HUES64 (cell line): ENCODE measurements around the gene EHD2. TPM values are rescaled to one million over a fixed set of nuclear protein-coding genes. Genes with fewer than 3 reads are reported as not detected.
"Not testable (repeated sequence)": the region's sequence is repeated elsewhere in the genome, so short reads cannot be mapped to it uniquely, and the experiment has no call there.

Experiments
- H3K27ac ChIP-seq: 2 replicates; pipeline ENCODE4 v1.7.0; 2013; ENCODE audit warnings: low read depth, low read length, inconsistent platforms
- H3K27me3 ChIP-seq: 2 replicates; pipeline ENCODE4 v1.6.1; 2013; ENCODE audit warnings: mild to moderate bottlenecking, low read length; ENCODE audit not compliant: insufficient read depth
- H3K36me3 ChIP-seq: 2 replicates; pipeline ENCODE4 v1.6.1; 2013; ENCODE audit warnings: mild to moderate bottlenecking, low read length; ENCODE audit not compliant: insufficient read depth
- H3K4me1 ChIP-seq: 2 replicates; pipeline ENCODE4 v1.6.1; 2013; ENCODE audit warnings: mild to moderate bottlenecking, low read length, moderate library complexity; ENCODE audit not compliant: insufficient read depth
- H3K4me3 ChIP-seq: 2 replicates; pipeline ENCODE4 v1.5.1; 2013; ENCODE audit warnings: mild to moderate bottlenecking, low read length, moderate library complexity
- H3K9ac ChIP-seq: 2 replicates; pipeline ENCODE4 v1.6.1; 2013; ENCODE audit warnings: mild to moderate bottlenecking, low read depth, low read length
- H3K9me3 ChIP-seq: 2 replicates; pipeline ENCODE4 v1.6.1; 2013; ENCODE audit warnings: low read depth, low read length; ENCODE audit not compliant: insufficient read depth
- WGBS: fragments of 150-250, 120-280 bp; methylation state at CpG from one replicate; pipeline ENCODE4 v1.1.7; 2013; ENCODE audit warnings: missing lambda C conversion rate; 5-methylcytosine and 5-hydroxymethylcytosine counted together
- polyA plus RNA-seq, 2 experiments: library from polyadenylated mRNA; stranded (reverse); fragments of 50-300 nt; gene quantifications; one replicate each; pipeline ENCODE4 v1.2.3, GENCODE V29; 2013

Gene EHD2, protein sequence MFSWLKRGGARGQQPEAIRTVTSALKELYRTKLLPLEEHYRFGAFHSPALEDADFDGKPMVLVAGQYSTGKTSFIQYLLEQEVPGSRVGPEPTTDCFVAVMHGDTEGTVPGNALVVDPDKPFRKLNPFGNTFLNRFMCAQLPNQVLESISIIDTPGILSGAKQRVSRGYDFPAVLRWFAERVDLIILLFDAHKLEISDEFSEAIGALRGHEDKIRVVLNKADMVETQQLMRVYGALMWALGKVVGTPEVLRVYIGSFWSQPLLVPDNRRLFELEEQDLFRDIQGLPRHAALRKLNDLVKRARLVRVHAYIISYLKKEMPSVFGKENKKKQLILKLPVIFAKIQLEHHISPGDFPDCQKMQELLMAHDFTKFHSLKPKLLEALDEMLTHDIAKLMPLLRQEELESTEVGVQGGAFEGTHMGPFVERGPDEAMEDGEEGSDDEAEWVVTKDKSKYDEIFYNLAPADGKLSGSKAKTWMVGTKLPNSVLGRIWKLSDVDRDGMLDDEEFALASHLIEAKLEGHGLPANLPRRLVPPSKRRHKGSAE
- polyA plus RNA-seq (2013, experiment 1 of 2): 7.1 TPM
- polyA plus RNA-seq (2013, experiment 2 of 2): 7.3 TPM

DNA sequence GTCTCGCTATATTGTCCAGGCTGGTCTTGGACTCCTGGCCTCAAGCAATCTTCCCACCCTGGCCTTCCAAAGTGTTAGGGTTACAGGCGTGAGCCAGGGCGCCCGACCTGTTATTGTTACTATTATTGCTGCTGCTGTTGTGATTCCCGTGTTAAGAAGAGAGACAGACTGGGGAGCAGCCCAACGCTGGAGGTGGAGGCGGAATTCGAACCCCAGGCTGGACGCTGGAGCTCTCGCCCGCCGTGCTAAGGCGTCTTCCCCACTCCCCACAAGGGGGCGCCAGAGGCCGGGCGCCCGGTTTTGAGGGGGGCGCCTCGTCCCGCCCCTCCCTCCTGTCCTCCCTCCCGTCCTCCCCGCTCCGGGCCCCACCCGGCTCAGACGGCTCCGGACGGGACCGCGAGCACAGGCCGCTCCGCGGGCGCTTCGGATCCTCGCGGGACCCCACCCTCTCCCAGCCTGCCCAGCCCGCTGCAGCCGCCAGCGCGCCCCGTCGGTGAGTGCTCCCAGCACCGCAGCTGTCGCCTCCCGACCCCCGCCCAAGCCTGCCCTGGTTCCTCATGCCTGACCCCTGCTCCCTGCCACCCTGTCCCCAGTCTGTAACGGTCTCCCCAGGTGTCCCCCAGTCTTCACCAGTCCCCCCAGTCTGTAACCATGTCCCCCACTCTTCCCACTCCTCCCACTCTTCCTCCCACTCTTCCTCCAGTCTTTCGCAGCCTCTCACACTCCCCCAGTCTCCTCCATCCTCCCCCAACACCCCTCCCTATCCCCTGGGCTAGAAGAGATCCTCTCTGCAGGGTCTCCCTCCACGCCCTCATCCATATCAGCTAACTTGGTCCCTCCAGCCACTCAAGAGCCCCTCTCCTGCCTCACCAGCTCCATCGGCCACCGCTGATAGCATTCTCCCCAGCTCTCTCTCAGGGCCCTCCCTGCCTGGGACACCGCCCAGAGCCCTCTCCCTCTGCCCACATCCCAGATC lies at the start of gene EHD2:
Gene EHD2, plus strand, starts transcription at position 377 of the 976 bp plus-strand sequence. CDS start 3,191 bp downstream, outside the sequence.
- H3K36me3 ChIP-seq: no peaks in the 10 kb centered on the region
- no peaks in the 10 kb centered on the region for H3K4me1 ChIP-seq
- H3K9ac ChIP-seq: no peak within 1 kb of the TSS
- no peaks in the 10 kb centered on the region for H3K27me3 ChIP-seq
- H3K4me3 ChIP-seq: peak within 1 kb of the TSS; percentile 61
- 9% methylated on average over 52 of the region's 52 CpGs for WGBS
- H3K9me3 ChIP-seq: no peaks in the 10 kb centered on the region
- no peak within 1 kb of the TSS for H3K27ac ChIP-seq

DNA sequence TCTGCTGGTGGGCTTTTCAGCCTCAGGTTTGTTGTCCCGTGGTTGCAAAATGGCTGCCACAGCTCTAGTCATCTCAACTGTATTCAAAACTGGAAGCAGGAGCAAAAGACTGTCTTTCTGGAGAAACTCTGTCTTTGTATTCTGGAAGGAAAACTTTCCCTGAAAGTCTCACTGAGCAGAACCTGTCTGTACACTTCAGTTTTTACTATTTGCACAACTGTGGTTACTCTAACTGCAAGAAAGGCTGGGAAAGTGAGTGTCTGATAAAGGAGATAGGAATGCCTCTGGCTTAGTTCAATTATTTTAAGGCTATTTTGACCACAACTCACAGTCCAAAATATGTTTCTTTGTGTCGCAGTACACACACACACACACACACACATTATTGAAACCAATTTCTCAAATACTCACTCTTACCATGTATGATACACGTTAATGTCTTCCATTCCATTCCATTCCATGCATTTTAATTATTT lies 49.7 kb upstream of the EHD2 start:
- Histone ChIP-seq H3K9me3 (no peaks in the 10 kb centered on the region), H3K4me3 (no peak overlapping the region), H3K27me3 (no peaks in the 10 kb centered on the region), H3K4me1 (no peaks in the 10 kb centered on the region), H3K36me3 (no peaks in the 10 kb centered on the region), H3K27ac (no peak overlapping the region), H3K9ac (no peak overlapping the region)
- WGBS: 92% methylated on average over 3 of the region's 3 CpGs

DNA sequence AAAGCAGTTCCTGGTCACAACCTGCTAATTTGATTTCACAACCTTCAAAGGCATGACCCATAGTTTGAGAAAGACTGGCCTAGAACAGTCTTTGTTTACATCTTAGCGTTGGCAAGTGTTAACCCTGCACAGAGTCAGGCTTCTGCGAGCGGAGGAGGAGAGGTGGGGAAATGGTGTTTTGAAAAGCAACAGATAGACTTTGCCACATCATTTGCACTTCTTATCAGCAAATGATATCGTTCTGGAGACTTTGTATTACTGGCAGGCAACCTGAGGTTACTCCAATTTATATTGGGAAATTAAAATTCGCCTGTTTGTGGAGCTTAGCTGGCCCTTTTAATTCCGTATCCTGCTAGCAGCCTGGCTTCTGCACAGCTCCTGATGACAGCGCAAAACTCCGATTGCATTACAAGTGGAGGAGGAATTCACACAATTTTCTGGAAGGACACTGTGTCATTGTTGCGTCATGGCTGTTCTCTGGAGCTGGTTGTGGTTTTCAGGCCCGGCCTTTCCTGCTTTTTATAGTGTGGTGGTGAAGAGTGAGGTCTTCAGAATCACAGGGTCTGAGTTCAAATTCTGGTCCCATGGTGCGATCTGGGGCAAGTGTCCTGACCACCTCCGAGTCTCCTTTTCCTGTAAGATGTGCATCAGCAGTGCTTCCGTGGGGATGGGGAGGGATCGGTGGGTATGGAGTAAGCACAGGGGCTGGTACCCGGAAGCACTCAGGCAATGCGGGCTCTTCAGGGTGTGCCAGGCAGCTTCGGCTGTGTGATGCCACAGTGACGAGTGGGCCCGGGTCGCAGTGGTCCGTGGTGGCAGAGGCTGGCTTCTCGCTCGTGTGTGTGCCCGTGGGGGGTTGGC lies 49.1 kb upstream of the EHD2 start:
- Histone ChIP-seq H3K36me3 (no peaks in the 10 kb centered on the region), H3K9ac (no peak overlapping the region), H3K4me3 (no peak overlapping the region), H3K4me1 (no peaks in the 10 kb centered on the region), H3K27me3 (no peaks in the 10 kb centered on the region), H3K9me3 (no peaks in the 10 kb centered on the region), H3K27ac (no peak overlapping the region)
- 93% methylated on average over 24 of the region's 24 CpGs for WGBS

DNA sequence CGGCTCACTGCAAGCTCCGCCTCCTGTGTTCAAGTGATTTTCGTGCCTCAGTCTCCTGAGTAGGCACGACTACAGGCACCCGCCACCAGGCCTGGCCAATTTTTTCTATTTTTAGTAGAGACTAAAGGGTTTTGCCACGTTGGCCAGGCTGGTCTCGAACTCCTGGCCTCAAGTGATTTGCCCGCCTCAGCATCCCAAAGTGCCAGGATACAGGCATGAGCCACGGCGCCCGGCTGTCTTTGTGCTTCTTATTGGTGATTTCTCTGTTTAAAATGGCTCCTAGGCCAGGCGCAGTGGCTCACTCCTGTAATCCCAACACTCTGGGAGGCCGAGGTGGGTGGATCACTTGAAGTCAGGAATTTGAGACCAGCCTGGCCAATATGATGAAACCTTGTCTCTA lies 44.7 kb upstream of the EHD2 start:
- H3K4me3 ChIP-seq, H3K36me3 ChIP-seq, H3K27me3 ChIP-seq, H3K27ac ChIP-seq, H3K4me1 ChIP-seq, H3K9me3 ChIP-seq, H3K9ac ChIP-seq: not testable (repeated sequence)
- 91% methylated on average over 13 of the region's 13 CpGs for WGBS

DNA sequence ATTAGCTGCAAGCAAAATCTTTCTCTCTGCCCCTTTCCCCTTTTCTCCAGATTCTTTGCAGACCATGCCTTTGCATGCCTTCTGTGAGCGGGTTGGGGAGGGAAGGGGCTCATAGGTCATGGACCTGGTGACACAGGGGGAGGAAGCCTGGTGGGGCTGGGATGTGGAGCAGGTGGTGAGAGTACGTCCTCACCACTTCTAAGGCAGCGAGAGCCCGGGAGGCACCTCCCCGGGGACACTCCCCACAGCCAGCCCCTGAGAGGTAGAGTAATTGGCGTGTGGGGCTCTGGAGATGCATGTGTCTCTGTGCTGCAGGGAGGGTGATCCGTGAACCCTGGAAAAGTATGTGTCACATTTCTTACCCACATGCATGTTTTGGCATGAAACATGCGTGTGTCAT lies 42.5 kb upstream of the EHD2 start:
- Histone ChIP-seq H3K36me3 (peaks cover 27% of the 10 kb centered on the region), H3K9ac (no peak overlapping the region), H3K27me3 (no peaks in the 10 kb centered on the region), H3K4me3 (no peak overlapping the region), H3K4me1 (no peaks in the 10 kb centered on the region), H3K27ac (no peak overlapping the region), H3K9me3 (no peaks in the 10 kb centered on the region)
- WGBS: 95% methylated on average over 8 of the region's 8 CpGs

DNA sequence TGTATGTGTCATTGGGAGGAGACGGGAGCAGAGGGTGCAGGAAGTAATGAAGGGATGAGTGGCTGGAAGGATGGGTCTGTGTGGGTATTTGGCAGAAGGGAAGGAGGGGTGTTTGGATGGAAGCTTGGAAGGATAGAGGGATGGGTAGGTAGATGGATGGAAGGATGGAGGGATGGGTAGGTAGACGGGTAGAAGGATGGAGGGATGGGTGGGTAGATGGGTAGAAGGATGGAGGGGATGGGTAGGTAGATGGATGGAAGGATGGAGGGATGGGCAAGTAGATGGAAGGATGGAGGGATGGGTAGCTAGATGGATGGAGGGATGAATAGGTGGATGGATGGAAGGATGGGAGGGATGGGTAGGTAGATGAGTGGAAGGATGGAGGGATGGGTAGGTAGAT lies 41.7 kb upstream of the EHD2 start:
- Histone ChIP-seq H3K9me3 (no peaks in the 10 kb centered on the region), H3K27ac (no peak overlapping the region), H3K36me3 (peaks cover 27% of the 10 kb centered on the region), H3K9ac (no peak overlapping the region), H3K4me3 (no peak overlapping the region), H3K4me1 (no peaks in the 10 kb centered on the region), H3K27me3 (no peaks in the 10 kb centered on the region)
- 90% methylated on average over 2 of the region's 2 CpGs for WGBS

DNA sequence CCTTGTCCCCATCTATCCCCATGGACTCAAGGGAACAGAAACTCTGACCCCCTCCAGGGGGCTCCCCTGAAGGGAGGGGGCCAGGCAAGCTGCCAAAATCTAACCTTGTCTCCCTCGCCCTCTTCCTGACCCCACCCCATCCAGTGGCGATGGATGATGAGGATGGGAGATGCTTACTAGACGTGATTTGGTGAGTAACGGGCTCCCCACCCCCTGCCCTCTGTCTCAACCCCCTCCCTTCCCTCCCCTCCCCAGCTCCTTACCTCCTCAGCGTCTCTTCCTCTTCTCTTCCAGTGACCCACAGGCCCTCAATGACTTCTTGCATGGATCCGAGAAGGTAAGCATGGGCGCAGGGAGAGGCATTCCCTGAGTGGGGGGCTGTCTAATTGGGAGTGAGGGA lies 39.8 kb upstream of the EHD2 start:
- H3K36me3 ChIP-seq: peaks cover 41% of the 10 kb centered on the region
- H3K27me3 ChIP-seq: no peaks in the 10 kb centered on the region
- no peak overlapping the region for H3K9ac ChIP-seq
- no peak overlapping the region for H3K4me3 ChIP-seq
- no peaks in the 10 kb centered on the region for H3K4me1 ChIP-seq
- H3K9me3 ChIP-seq: no peaks in the 10 kb centered on the region
- no peak overlapping the region for H3K27ac ChIP-seq
- 97% methylated on average over 3 of the region's 7 CpGs for WGBS

DNA sequence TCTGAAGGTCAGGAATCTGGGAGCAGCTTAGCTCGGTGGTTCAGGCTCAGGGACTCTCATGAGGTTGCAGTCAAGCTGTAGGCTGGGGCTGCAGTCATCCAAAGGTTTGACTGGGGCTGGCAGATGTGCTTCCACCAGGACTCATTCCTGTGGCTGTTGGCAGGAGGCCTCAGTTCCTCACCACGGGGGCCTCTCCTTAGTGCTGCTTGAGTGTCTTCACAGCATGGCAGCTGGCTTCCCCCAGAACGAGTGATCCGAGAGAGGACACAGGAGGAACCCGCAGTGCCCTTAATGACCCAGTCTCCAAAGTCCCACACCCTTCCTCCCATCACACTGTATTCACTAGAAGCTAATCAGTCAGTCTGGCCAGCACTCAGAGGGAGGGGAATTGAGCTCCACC lies 38.7 kb upstream of the EHD2 start:
- Histone ChIP-seq H3K9me3 (no peaks in the 10 kb centered on the region), H3K27me3 (no peaks in the 10 kb centered on the region), H3K4me3 (no peak overlapping the region), H3K4me1 (no peaks in the 10 kb centered on the region), H3K9ac (no peak overlapping the region), H3K36me3 (peaks cover 46% of the 10 kb centered on the region), H3K27ac (no peak overlapping the region)
- 90% methylated on average over 5 of the region's 5 CpGs for WGBS

DNA sequence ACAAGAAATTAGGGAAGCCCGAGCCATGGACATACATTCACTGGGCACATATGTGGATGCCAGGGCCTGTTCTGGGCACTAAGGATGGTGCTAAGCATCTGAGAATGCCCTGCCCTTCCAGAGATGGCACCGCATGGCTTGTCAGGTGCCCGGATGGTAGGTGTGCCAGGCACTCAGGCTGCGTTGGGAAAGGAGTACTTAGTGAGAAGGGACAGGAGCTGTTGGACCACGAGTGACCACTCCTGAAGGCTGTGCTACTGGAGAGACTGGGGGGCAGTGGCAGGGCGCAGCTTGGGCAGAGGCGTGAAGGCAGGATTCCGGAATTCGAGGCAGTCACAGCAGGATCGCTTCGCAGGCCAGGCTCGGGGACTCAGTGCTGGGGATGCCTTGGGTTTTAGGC lies 38.0 kb upstream of the EHD2 start:
- Histone ChIP-seq H3K4me1 (no peaks in the 10 kb centered on the region), H3K27me3 (no peaks in the 10 kb centered on the region), H3K9ac (no peak overlapping the region), H3K27ac (no peak overlapping the region), H3K36me3 (peaks cover 49% of the 10 kb centered on the region), H3K4me3 (no peak overlapping the region), H3K9me3 (no peaks in the 10 kb centered on the region)
- 93% methylated on average over 12 of the region's 12 CpGs for WGBS

DNA sequence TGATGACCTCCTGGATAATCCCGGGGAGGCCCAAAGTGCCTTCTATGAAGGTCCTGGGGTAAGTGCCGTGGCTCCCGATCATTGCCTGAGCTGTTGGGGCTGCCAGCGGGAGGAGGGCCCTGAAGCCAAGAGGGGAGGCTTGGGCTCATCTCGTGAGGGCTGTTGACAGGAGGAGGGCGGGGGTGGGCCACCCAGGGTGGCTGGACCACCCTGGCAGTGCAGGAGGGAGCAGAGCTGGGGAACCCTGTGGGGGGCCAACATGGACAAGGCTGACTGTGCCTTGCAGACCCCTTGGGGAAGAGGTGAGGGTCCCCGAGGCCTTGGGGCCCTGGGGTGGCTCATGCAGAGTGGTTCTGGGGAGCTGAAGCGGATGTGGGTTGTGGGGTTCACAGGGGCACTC lies 37.4 kb upstream of the EHD2 start:
- no peak overlapping the region for H3K27ac ChIP-seq
- no peak overlapping the region for H3K4me3 ChIP-seq
- no peaks in the 10 kb centered on the region for H3K27me3 ChIP-seq
- H3K9me3 ChIP-seq: no peaks in the 10 kb centered on the region
- no peaks in the 10 kb centered on the region for H3K4me1 ChIP-seq
- H3K36me3 ChIP-seq: peaks cover 53% of the 10 kb centered on the region
- WGBS: 91% methylated on average over 8 of the region's 8 CpGs
- no peak overlapping the region for H3K9ac ChIP-seq
